HepG2 (cell line): Measurements from ENCODE around the gene RPS2. TPM values are rescaled to one million over a fixed set of nuclear protein-coding genes. Genes with fewer than 3 reads are reported as not detected.

Source experiments
- ARNT2 ChIP-seq: sonication (generic); formaldehyde crosslinking; IDR thresholded peaks from 2 replicates; pipeline ENCODE4 v1.8.0; 2022; ENCODE audit warnings: mild to moderate bottlenecking, low read depth, missing genetic modification reagents, moderate library complexity
- ATM ChIP-seq: fragments of 450-650 bp; IDR thresholded peaks from 2 replicates; pipeline ENCODE4 v1.7.1; 2017; ENCODE audit warnings: mild to moderate bottlenecking, borderline replicate concordance
- EZH2 ChIP-seq: conservative IDR thresholded peaks from 2 replicates; pipeline ENCODE4 v1.6.1; 2012; ENCODE audit warnings: mild to moderate bottlenecking, low read depth, low read length, moderate library complexity
- MTA1 ChIP-seq: sonication (generic); formaldehyde crosslinking; IDR thresholded peaks from 2 replicates; pipeline ENCODE4 v1.4.0; 2020; ENCODE audit warnings: missing genetic modification reagents, mild to moderate bottlenecking, borderline replicate concordance
- NAIF1 ChIP-seq: sonication (generic); formaldehyde crosslinking; IDR thresholded peaks from 2 replicates; pipeline ENCODE4 v1.5.0; 2020; ENCODE audit warnings: mild to moderate bottlenecking, missing genetic modification reagents, borderline replicate concordance
- PHF5A ChIP-seq: IDR thresholded peaks from one replicate; pipeline ENCODE4 v1.6.1; 2018; ENCODE audit warnings: low read depth, missing genetic modification reagents; ENCODE audit not compliant: unreplicated experiment
- REPIN1 ChIP-seq: sonication (generic); formaldehyde crosslinking; IDR thresholded peaks from 2 replicates; pipeline ENCODE4 v1.8.0; 2022; ENCODE audit warnings: missing genetic modification reagents, low read depth, mild to moderate bottlenecking, borderline replicate concordance
- SALL1 ChIP-seq: sonication (generic); formaldehyde crosslinking; IDR thresholded peaks from 2 replicates; pipeline ENCODE4 v1.8.0; 2022; ENCODE audit warnings: mild to moderate bottlenecking, missing genetic modification reagents
- SATB2 ChIP-seq: sonication (generic); formaldehyde crosslinking; IDR thresholded peaks from 2 replicates; pipeline ENCODE4 v1.5.0; 2020; ENCODE audit warnings: missing genetic modification reagents
- TBL1XR1 ChIP-seq: fragments of 150-350 bp; IDR thresholded peaks from 2 replicates; pipeline ENCODE4 v1.6.1; 2014; ENCODE audit warnings: borderline replicate concordance, low read length; ENCODE audit not compliant: partially characterized antibody
- TBP ChIP-seq: sonication (generic); formaldehyde crosslinking; IDR thresholded peaks from 2 replicates; pipeline ENCODE4 v1.5.0; 2020; ENCODE audit warnings: missing genetic modification reagents
- TSC22D2 ChIP-seq: sonication (generic); formaldehyde crosslinking; IDR thresholded peaks from 2 replicates; pipeline ENCODE4 v1.5.1; 2020; ENCODE audit warnings: missing genetic modification reagents, mild to moderate bottlenecking, borderline replicate concordance
- ZBTB7B ChIP-seq: sonication (generic); formaldehyde crosslinking; IDR thresholded peaks from 2 replicates; pipeline ENCODE4 v1.4.0; 2020; ENCODE audit warnings: missing genetic modification reagents
- ZEB1 ChIP-seq: IDR thresholded peaks from 2 replicates; pipeline ENCODE4 v1.6.1; 2012; ENCODE audit warnings: mild to moderate bottlenecking, low read depth, inconsistent platforms; ENCODE audit not compliant: insufficient replicate concordance
- ZFP37 ChIP-seq: sonication (generic); formaldehyde crosslinking; IDR thresholded peaks from 2 replicates; pipeline ENCODE4 v1.4.0; 2020; ENCODE audit warnings: missing genetic modification reagents, borderline replicate concordance
- ZNF251 ChIP-seq: sonication (generic); formaldehyde crosslinking; IDR thresholded peaks from 2 replicates; pipeline ENCODE4 v1.9.0; 2021; ENCODE audit warnings: mild to moderate bottlenecking, missing genetic modification reagents
- ZNF317 ChIP-seq: sonication (generic); formaldehyde crosslinking; IDR thresholded peaks from 2 replicates; pipeline ENCODE4 v1.5.0; 2020; ENCODE audit warnings: mild to moderate bottlenecking, missing genetic modification reagents
- ZNF335 ChIP-seq: sonication (generic); formaldehyde crosslinking; IDR thresholded peaks from 2 replicates; pipeline ENCODE4 v1.4.0; 2020; ENCODE audit warnings: missing genetic modification reagents
- polyA plus RNA-seq, 8 experiments: library from polyadenylated mRNA; depleted of rRNA in 3 of 8; stranded (reverse) in 7 of 8; unstranded in 1 of 8; fragments of >200 nt; fragmentation: Illumina TruSeq in 4 of 8; extraction: Trizol in 4 of 8; gene quantifications; 2 replicates each; pipeline versions ENCODE4 v1.2.1 to v1.2.3, GENCODE V29; 2011 to 2016; ENCODE audit warnings: low read depth in 4 of 8, missing spikeins in 1 of 8, mixed read lengths in 1 of 8; ENCODE audit not compliant: insufficient read depth in 1 of 8
- total RNA-seq, 5 experiments: library from RNA; depleted of rRNA; stranded (reverse); fragments of >200 nt; fragmentation: Illumina TruSeq; extraction: Trizol; gene quantifications; 2 replicates each; pipeline ENCODE4 v1.2.3, GENCODE V29; 2016; ENCODE audit warnings: low read depth in 1 of 5
- TF ChIP-seq, protein P1 (sequence below): sonication (generic); formaldehyde crosslinking; IDR thresholded peaks from 2 replicates; pipeline ENCODE4 v1.4.0; 2020; ENCODE audit warnings: low read depth, missing genetic modification reagents
- TF ChIP-seq, protein P2 (sequence below): sonication (generic); formaldehyde crosslinking; IDR thresholded peaks from 2 replicates; pipeline ENCODE4 v1.8.0; 2022; ENCODE audit warnings: mild to moderate bottlenecking, missing genetic modification reagents, moderate library complexity
- TF ChIP-seq, protein P3 (sequence below): sonication (generic); formaldehyde crosslinking; IDR thresholded peaks from 2 replicates; pipeline ENCODE4 v1.4.0; 2020; ENCODE audit warnings: missing genetic modification reagents
- TF ChIP-seq, protein P4 (sequence below): IDR thresholded peaks from 2 replicates; pipeline ENCODE4 v1.6.1; 2018; ENCODE audit warnings: missing genetic modification reagents, mild to moderate bottlenecking, missing compliant biosample characterization

Gene RPS2
- total and polyA plus RNA-seq, 2 of the 13 experiments (the other 11 are each of a cell fraction or from before 2014, with no cell fraction given): 1,908 to 4,514 TPM

DNA sequence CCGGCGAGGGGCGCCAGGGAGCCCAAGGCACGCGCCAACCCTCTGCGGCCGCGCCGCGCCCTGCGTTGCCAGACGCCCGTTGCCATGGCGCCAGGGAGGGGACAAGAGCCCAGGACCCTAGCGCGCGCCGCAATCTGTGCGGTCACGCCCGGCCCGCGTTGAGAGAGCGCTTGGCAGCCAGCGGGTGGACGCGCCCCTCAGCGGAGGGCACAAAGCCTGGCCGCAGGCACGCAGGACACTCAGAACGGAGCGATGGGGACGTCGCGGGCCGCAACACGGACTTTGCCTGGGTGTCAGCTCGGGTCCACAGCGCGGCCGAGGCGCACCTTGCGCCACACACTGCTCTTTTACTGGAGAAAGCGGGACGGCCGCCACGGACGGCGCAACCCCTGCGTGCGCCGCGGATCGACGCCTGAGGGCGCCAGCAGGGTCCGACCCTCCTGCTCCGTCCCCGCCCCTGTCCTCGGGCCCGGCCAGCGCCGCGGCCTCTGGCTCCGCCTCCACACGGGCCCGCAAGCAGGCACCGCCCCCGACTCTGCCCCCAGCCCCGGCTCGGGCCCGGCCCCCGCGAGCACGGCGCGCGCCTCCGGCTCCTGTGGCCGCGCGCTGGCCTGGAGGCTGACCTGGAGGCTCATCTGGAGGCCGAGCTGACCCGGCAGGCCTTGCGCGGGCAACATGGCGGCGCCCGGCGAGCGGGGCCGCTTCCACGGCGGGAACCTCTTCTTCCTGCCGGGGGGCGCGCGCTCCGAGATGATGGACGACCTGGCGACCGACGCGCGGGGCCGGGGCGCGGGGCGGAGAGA is 19.1 kb upstream of the RPS2 start, which contains the start of gene GFER (continued):
- TF ChIP-seq, protein P1, sequence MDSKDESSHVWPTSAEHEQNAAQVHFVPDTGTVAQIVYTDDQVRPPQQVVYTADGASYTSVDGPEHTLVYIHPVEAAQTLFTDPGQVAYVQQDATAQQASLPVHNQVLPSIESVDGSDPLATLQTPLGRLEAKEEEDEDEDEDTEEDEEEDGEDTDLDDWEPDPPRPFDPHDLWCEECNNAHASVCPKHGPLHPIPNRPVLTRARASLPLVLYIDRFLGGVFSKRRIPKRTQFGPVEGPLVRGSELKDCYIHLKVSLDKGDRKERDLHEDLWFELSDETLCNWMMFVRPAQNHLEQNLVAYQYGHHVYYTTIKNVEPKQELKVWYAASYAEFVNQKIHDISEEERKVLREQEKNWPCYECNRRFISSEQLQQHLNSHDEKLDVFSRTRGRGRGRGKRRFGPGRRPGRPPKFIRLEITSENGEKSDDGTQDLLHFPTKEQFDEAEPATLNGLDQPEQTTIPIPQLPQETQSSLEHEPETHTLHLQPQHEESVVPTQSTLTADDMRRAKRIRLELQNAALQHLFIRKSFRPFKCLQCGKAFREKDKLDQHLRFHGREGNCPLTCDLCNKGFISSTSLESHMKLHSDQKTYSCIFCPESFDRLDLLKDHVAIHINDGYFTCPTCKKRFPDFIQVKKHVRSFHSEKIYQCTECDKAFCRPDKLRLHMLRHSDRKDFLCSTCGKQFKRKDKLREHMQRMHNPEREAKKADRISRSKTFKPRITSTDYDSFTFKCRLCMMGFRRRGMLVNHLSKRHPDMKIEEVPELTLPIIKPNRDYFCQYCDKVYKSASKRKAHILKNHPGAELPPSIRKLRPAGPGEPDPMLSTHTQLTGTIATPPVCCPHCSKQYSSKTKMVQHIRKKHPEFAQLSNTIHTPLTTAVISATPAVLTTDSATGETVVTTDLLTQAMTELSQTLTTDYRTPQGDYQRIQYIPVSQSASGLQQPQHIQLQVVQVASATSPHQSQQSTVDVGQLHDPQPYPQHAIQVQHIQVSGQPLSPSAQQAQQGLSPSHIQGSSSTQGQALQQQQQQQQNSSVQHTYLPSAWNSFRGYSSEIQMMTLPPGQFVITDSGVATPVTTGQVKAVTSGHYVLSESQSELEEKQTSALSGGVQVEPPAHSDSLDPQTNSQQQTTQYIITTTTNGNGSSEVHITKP (CRISPR knock-in tag): 0 out of 2 replicates have a peak, but pooled peaks have one; percentile 13
- TF ChIP-seq NAIF1 (peak; percentile 93), ZFP37 (CRISPR knock-in tag) (no peak), PHF5A (peak; percentile 84), ATM (no peak), ARNT2 (CRISPR knock-in tag) (peak; percentile 83), ZBTB7B (no peak; the same call in 1 of the 2 replicates), TSC22D2 (CRISPR knock-in tag) (no peak), EZH2 (no peak), TBP (CRISPR knock-in tag) (no peak), SATB2 (CRISPR knock-in tag) (no peak), TBL1XR1 (no peak), ZNF335 (CRISPR knock-in tag) (no peak), ZEB1 (peak; percentile 29), MTA1 (CRISPR knock-in tag) (peak; percentile 23; the same call in 1 of the 2 replicates), ZNF317 (CRISPR knock-in tag) (no peak), SALL1 (CRISPR knock-in tag) (peak; percentile 52), REPIN1 (CRISPR knock-in tag) (peak; percentile 80; the same call in 1 of the 2 replicates), ZNF251 (CRISPR knock-in tag) (no peak)
- TF ChIP-seq, protein P2, sequence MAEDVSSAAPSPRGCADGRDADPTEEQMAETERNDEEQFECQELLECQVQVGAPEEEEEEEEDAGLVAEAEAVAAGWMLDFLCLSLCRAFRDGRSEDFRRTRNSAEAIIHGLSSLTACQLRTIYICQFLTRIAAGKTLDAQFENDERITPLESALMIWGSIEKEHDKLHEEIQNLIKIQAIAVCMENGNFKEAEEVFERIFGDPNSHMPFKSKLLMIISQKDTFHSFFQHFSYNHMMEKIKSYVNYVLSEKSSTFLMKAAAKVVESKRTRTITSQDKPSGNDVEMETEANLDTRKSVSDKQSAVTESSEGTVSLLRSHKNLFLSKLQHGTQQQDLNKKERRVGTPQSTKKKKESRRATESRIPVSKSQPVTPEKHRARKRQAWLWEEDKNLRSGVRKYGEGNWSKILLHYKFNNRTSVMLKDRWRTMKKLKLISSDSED (CRISPR knock-in tag): no peak
- TF ChIP-seq, protein P3, sequence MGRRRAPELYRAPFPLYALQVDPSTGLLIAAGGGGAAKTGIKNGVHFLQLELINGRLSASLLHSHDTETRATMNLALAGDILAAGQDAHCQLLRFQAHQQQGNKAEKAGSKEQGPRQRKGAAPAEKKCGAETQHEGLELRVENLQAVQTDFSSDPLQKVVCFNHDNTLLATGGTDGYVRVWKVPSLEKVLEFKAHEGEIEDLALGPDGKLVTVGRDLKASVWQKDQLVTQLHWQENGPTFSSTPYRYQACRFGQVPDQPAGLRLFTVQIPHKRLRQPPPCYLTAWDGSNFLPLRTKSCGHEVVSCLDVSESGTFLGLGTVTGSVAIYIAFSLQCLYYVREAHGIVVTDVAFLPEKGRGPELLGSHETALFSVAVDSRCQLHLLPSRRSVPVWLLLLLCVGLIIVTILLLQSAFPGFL (CRISPR knock-in tag): no peak
- TF ChIP-seq, protein P4, sequence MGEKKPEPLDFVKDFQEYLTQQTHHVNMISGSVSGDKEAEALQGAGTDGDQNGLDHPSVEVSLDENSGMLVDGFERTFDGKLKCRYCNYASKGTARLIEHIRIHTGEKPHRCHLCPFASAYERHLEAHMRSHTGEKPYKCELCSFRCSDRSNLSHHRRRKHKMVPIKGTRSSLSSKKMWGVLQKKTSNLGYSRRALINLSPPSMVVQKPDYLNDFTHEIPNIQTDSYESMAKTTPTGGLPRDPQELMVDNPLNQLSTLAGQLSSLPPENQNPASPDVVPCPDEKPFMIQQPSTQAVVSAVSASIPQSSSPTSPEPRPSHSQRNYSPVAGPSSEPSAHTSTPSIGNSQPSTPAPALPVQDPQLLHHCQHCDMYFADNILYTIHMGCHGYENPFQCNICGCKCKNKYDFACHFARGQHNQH: peak; percentile 44; the same call in 1 of the 2 replicates
